ENCODE results near the gene PLXNA4. TPM values are rescaled to one million over a fixed set of nuclear protein-coding genes. Genes with fewer than 3 reads are reported as not detected.
A peak's percentile ranks its signal among the peaks of the same experiment; 100 is the strongest.

Gene PLXNA4
- total RNA-seq, 4 donors from 2014 or later: 5.1 to 7.0 (median 5.3) TPM

- peak in 1 of 2 donors; percentile 32 for DNase-seq (ENCODE audit: low spot score in 2 of 2)
- intact Hi-C loops (cut with DNase I; ENCODE audit: low total_unique reads): no loop called here
- WGBS, 2 donors: 91 to 95% methylated on average over 3 of the region's 3 CpGs
Observed at GRCh38 chr7:132528695-132529094, 47.6 kb downstream of the PLXNA4 start.

GRCh38 chr7:132527467-132528410, 48.5 kb downstream of the PLXNA4 start:
- no peak for TF ChIP-seq POLR2A (IDR thresholded peaks at IDR 0.05)
- no peak for TF ChIP-seq CTCF (IDR thresholded peaks at IDR 0.05)
- H3K4me3 ChIP-seq (ENCODE audit: low read depth, poor library complexity, severe bottlenecking): no peak overlapping the region
- DNase-seq (ENCODE audit: low spot score in 2 of 2): peak in 1 of 2 donors; percentile 36
- 85 to 87% methylated on average over 17 of the region's 17 CpGs for WGBS, 2 donors
- intact Hi-C loops (cut with DNase I; ENCODE audit: low total_unique reads): loop anchor here (2.0 kb wide), 1 partner anchor 75 kb away; no protein-coding TSS in a partner anchor

More at GRCh38 chr7:132528695-132529094, 47.6 kb downstream of the PLXNA4 start:
- no peak overlapping the region for H3K4me3 ChIP-seq (ENCODE audit: low read depth, poor library complexity, severe bottlenecking)
- no peak for TF ChIP-seq POLR2A (IDR thresholded peaks at IDR 0.05)
- TF ChIP-seq CTCF (IDR thresholded peaks at IDR 0.05): no peak

- WGBS, 2 donors: 90 to 92% methylated on average over 7 of the region's 7 CpGs
- no peak for TF ChIP-seq CTCF (IDR thresholded peaks at IDR 0.05)
- no peak for TF ChIP-seq POLR2A (IDR thresholded peaks at IDR 0.05)
- intact Hi-C loops (cut with DNase I; ENCODE audit: low total_unique reads): loop anchor here (2.0 kb wide), 1 partner anchor 73 kb away; no protein-coding TSS in a partner anchor
- peak in 1 of 2 donors; percentile 17 for DNase-seq (ENCODE audit: low spot score in 2 of 2)
- no peak overlapping the region for H3K4me3 ChIP-seq (ENCODE audit: low read depth, poor library complexity, severe bottlenecking)
Observed at GRCh38 chr7:132526111-132526740, 50.0 kb downstream of the PLXNA4 start.

- DNase-seq (ENCODE audit: low spot score in 2 of 2): no peak
- no peak overlapping the region for H3K4me3 ChIP-seq (ENCODE audit: low read depth, poor library complexity, severe bottlenecking)
- intact Hi-C loops (cut with DNase I; ENCODE audit: low total_unique reads): no loop called here
- TF ChIP-seq CTCF (IDR thresholded peaks at IDR 0.05) (no peak), POLR2A (IDR thresholded peaks at IDR 0.05) (no peak)
- 76 to 79% methylated on average over 5 of the region's 5 CpGs for WGBS, 2 donors
Observed at GRCh38 chr7:132521423-132521822, 54.8 kb downstream of the PLXNA4 start.

GRCh38 chr7:132520591-132521280, 55.5 kb downstream of the PLXNA4 start:
- TF ChIP-seq POLR2A (IDR thresholded peaks at IDR 0.05): no peak
- H3K4me3 ChIP-seq (ENCODE audit: low read depth, poor library complexity, severe bottlenecking): no peak overlapping the region
- intact Hi-C loops (cut with DNase I; ENCODE audit: low total_unique reads): no loop called here
- WGBS, 2 donors: 56 to 67% methylated on average over 9 of the region's 9 CpGs
- DNase-seq (ENCODE audit: low spot score in 2 of 2): peak in 1 of 2 donors; percentile 70

Data from lower leg skin (tissue), 4 donors.